GM10266 (cell line): Measurements from ENCODE around the gene OR52I1.
A peak's percentile ranks its signal among the peaks of the same experiment; 100 is the strongest.

Source experiments
- DNase-seq: peaks from one replicate; pipeline ENCODE4 v3.0.0; 2012; ENCODE audit errors: extremely low spot score
- CTCF ChIP-seq: IDR thresholded peaks from 2 replicates; pipeline ENCODE4 v1.5.1; 2012; ENCODE audit warnings: mild to moderate bottlenecking, low read depth; ENCODE audit not compliant: control insufficient read depth, insufficient read depth; ENCODE audit errors: missing control alignments

The OR52I1 gene

GRCh38 chr11:4589017-4589416 lies 4.8 kb upstream of the OR52I1 start:
- no peak for DNase-seq
- TF ChIP-seq CTCF, result no peak

- DNase-seq, result no peak
Measured at GRCh38 chr11:4605057-4605456, 11.2 kb downstream of the OR52I1 start.

GRCh38 chr11:4606231-4607015 lies 12.6 kb downstream of the OR52I1 start:
- TF ChIP-seq CTCF, result no peak
- no peak for DNase-seq

More at GRCh38 chr11:4605057-4605456, 11.2 kb downstream of the OR52I1 start:
- no peak for TF ChIP-seq CTCF

- TF ChIP-seq CTCF, result no peak
- DNase-seq, result no peak
Measured at GRCh38 chr11:4607096-4607495, 13.3 kb downstream of the OR52I1 start.

- no peak for TF ChIP-seq CTCF
- DNase-seq, result peak; percentile 92
Measured at GRCh38 chr11:4607781-4608666, 14.2 kb downstream of the OR52I1 start, which contains the start of gene TRIM68. Gene TRIM68 (minus strand): TSS chr11:4608231. CDS start chr11:4605504, 2,727 bp downstream.

GRCh38 chr11:4610258-4610935 lies 16.6 kb downstream of the OR52I1 start:
- DNase-seq, result no peak
- no peak for TF ChIP-seq CTCF
